GM12878 (cell line): ENCODE data around the gene RNF121. TPM values are rescaled to one million over a fixed set of nuclear protein-coding genes. Genes with fewer than 3 reads are reported as not detected.
A peak's percentile ranks its signal among the peaks of the same experiment; 100 is the strongest.

Source experiments
- ATAC-seq: fragments of 200-7000 bp; cut with Tn5 transposase; 3 replicates; pipeline ENCODE4 v1.9.1; 2020; ENCODE audit warnings: mild to moderate bottlenecking, moderate library complexity
- BruUV-seq: library from RNA; stranded (reverse); fragments of 400-500 nt; replicated peaks from 2 replicates; lab custom pipeline; 2021; lab: Mats Ljungman, UMichigan
- CTCF ChIA-PET: fragments of 300-600 bp; sonication (Branson Sonifier 250); formaldehyde crosslinking; extraction: SDS; loops from one replicate; lab custom pipeline; 2021; ENCODE audit warnings: inconsistent platforms; lab: Yijun Ruan, JAX
- POLR2A ChIA-PET: fragments of 350-600 bp; formaldehyde crosslinking; extraction: SDS; loops from one replicate; lab custom pipeline; 2021; ENCODE audit warnings: inconsistent platforms; lab: Charles Lee
- RAD21 ChIA-PET: fragments of 300-600 bp; sonication (Branson Sonifier 250); formaldehyde crosslinking; loops from one replicate; lab custom pipeline; 2023; ENCODE audit warnings: antibody characterized with exemption; ENCODE audit not compliant: unreplicated experiment; lab: Charles Lee
- SMC1A ChIA-PET: fragments of 300-600 bp; sonication (Branson Sonifier 250); formaldehyde crosslinking; loops from one replicate; lab custom pipeline; 2023; ENCODE audit not compliant: unreplicated experiment, uncharacterized antibody; lab: Charles Lee
- DNase-seq: peaks from one replicate; pipeline ENCODE4 v3.0.0-alpha.2; 2011; ENCODE audit warnings: low read depth, low spot score
- FAIRE-seq: peaks from 3 replicates; lab custom pipeline; 2011; peaks lifted over from hg19 to GRCh38; lab: Jason Lieb, UNC
- H2AFZ ChIP-seq: 2 replicates; pipeline ENCODE4 v1.6.0; 2011; ENCODE audit warnings: low read depth, low read length, control low read depth; ENCODE audit not compliant: control insufficient read depth
- H3K27ac ChIP-seq: 2 replicates; pipeline ENCODE4 v1.5.1; 2011; ENCODE audit warnings: control low read depth; ENCODE audit not compliant: control insufficient read depth, insufficient read depth
- H3K27me3 ChIP-seq, 2 experiments: replicated peaks in 1 of 2; 2 replicates each; pipeline versions ENCODE4 v1.6.0 to v1.6.1; 2011; ENCODE audit warnings: low read length in 1 of 2; ENCODE audit not compliant: control insufficient read depth in 2 of 2, insufficient read depth in 2 of 2
- H3K36me3 ChIP-seq, 2 experiments: 2 replicates each; pipeline ENCODE4 v1.5.1; 2011; ENCODE audit warnings: low read length in 1 of 2; ENCODE audit not compliant: control insufficient read depth in 2 of 2, insufficient read depth in 2 of 2
- H3K4me1 ChIP-seq: 2 replicates; pipeline ENCODE4 v1.6.1; 2011; ENCODE audit warnings: mild to moderate bottlenecking, low read length, moderate library complexity, mixed read lengths; ENCODE audit not compliant: control insufficient read depth, insufficient read depth
- H3K4me2 ChIP-seq: 2 replicates; pipeline ENCODE4 v1.6.0; 2011; ENCODE audit warnings: control low read depth; ENCODE audit not compliant: control insufficient read depth, insufficient read depth
- H3K4me3 ChIP-seq: fragments of 200-600 bp; sonication (generic); 2 replicates; pipeline ENCODE4 v1.5.1; 2016
- H3K79me2 ChIP-seq: 2 replicates; pipeline ENCODE4 v1.6.0; 2011; ENCODE audit warnings: low read length; ENCODE audit not compliant: control insufficient read depth, insufficient read depth
- H3K9ac ChIP-seq: 2 replicates; pipeline ENCODE4 v1.8.0; 2011; ENCODE audit warnings: low read length, control low read depth, mixed read lengths; ENCODE audit not compliant: control insufficient read depth, insufficient read depth
- H3K9me3 ChIP-seq: replicated peaks from 3 replicates; pipeline ENCODE4 v1.5.1; 2011; ENCODE audit warnings: mild to moderate bottlenecking, low read length; ENCODE audit not compliant: control insufficient read depth, insufficient read depth
- H4K20me1 ChIP-seq: 2 replicates; pipeline ENCODE4 v1.6.0; 2011; ENCODE audit not compliant: control insufficient read depth, insufficient read depth
- ATF7 ChIP-seq: fragments of 450-650 bp; IDR thresholded peaks from 2 replicates; pipeline ENCODE4 v1.6.1; 2016; ENCODE audit warnings: low read depth, mild to moderate bottlenecking
- BHLHE40 ChIP-seq, 2 experiments: fragments of 450-650 bp in 1 of 2; IDR thresholded peaks; 2 replicates each; pipeline ENCODE4 v1.6.1; 2011 to 2017; ENCODE audit warnings: low read depth in 2 of 2, borderline replicate concordance in 1 of 2, improper control_type of control experiment in 1 of 2, low read length in 1 of 2, mild to moderate bottlenecking in 1 of 2
- BRCA1 ChIP-seq: IDR thresholded peaks from 2 replicates; pipeline ENCODE4 v1.6.1; 2011; ENCODE audit warnings: low read depth, low read length, improper control_type of control experiment
- CHD2 ChIP-seq: IDR thresholded peaks from 2 replicates; pipeline ENCODE4 v1.6.1; 2011; ENCODE audit warnings: low read depth, low read length, improper control_type of control experiment, borderline replicate concordance
- HDAC6 ChIP-seq: fragments of 200-600 bp; sonication (generic); IDR thresholded peaks from one replicate; pipeline ENCODE4 v1.8.0; 2017; ENCODE audit warnings: antibody characterized with exemption; ENCODE audit not compliant: unreplicated experiment
- IKZF1 ChIP-seq: fragments of 450-650 bp; conservative IDR thresholded peaks from 2 replicates; pipeline ENCODE4 v1.6.1; 2017; ENCODE audit warnings: antibody characterized with exemption, mild to moderate bottlenecking
- LARP7 ChIP-seq: fragments of 450-650 bp; IDR thresholded peaks from 2 replicates; pipeline ENCODE4 v1.6.1; 2017; ENCODE audit warnings: mild to moderate bottlenecking
- NFXL1 ChIP-seq: fragments of 450-650 bp; IDR thresholded peaks from 2 replicates; pipeline ENCODE4 v1.6.1; 2017; ENCODE audit warnings: antibody characterized with exemption, mild to moderate bottlenecking, borderline replicate concordance
- NFYB ChIP-seq: IDR thresholded peaks from 2 replicates; pipeline ENCODE4 v1.6.1; 2011; ENCODE audit warnings: low read depth, mild to moderate bottlenecking, low read length, improper control_type of control experiment, moderate library complexity; ENCODE audit not compliant: insufficient read depth
- PML ChIP-seq: IDR thresholded peaks from 2 replicates; pipeline ENCODE4 v1.6.1; 2012; ENCODE audit warnings: low read length, inconsistent platforms
- POLR2AphosphoS5 ChIP-seq: IDR thresholded peaks from 2 replicates; pipeline ENCODE4 v1.6.1; 2011; ENCODE audit warnings: mild to moderate bottlenecking, low read length, inconsistent platforms
- RCOR1 ChIP-seq: conservative IDR thresholded peaks from 2 replicates; pipeline ENCODE4 v1.6.1; 2012; ENCODE audit warnings: low read depth, low read length, improper control_type of control experiment
- RUNX3 ChIP-seq: IDR thresholded peaks from 2 replicates; pipeline ENCODE4 v1.6.1; 2012; ENCODE audit warnings: low read length, inconsistent platforms
- SIN3A ChIP-seq: IDR thresholded peaks from 2 replicates; pipeline ENCODE4 v1.6.1; 2012; ENCODE audit warnings: low read depth, low read length, improper control_type of control experiment
- SMAD5 ChIP-seq: IDR thresholded peaks from 2 replicates; pipeline ENCODE4 v1.6.1; 2016; ENCODE audit warnings: antibody characterized with exemption, low read depth
- TCF12 ChIP-seq: IDR thresholded peaks from 2 replicates; pipeline ENCODE4 v1.6.1; 2011; ENCODE audit warnings: low read depth, mild to moderate bottlenecking, low read length
- TCF7 ChIP-seq: IDR thresholded peaks from 2 replicates; pipeline ENCODE4 v1.6.1; 2014; ENCODE audit warnings: antibody characterized with exemption, borderline replicate concordance
- WRNIP1 ChIP-seq: IDR thresholded peaks from 2 replicates; pipeline ENCODE4 v1.6.1; 2011; ENCODE audit warnings: low read depth, low read length, improper control_type of control experiment, borderline replicate concordance
- ZBED1 ChIP-seq: IDR thresholded peaks from 2 replicates; pipeline ENCODE4 v1.6.1; 2016; ENCODE audit warnings: borderline replicate concordance
- ZNF384 ChIP-seq: IDR thresholded peaks from 2 replicates; pipeline ENCODE4 v1.6.1; 2012; ENCODE audit warnings: low read depth, mild to moderate bottlenecking, low read length, improper control_type of control experiment, borderline replicate concordance
- ZNF622 ChIP-seq: fragments of 450-650 bp; IDR thresholded peaks from 2 replicates; pipeline ENCODE4 v1.6.1; 2017; ENCODE audit warnings: mild to moderate bottlenecking, inconsistent platforms
- WGBS: methylation state at CpG from one replicate; pipeline ENCODE4 v1.1.6; 2016; ENCODE audit warnings: low lambda C conversion rate; ENCODE audit not compliant: insufficient replicate concordance, insufficient coverage; ENCODE audit errors: missing lambda C conversion rate; 5-methylcytosine and 5-hydroxymethylcytosine counted together
- in situ Hi-C: fragments of 300-500 bp; cut with MboI; formaldehyde crosslinking; loops from 9 replicates; pipeline ENCODE4 v1.14.3; 2018; ENCODE audit warnings: mixed read lengths
- intact Hi-C: fragments of 100-400 bp; cut with micrococcal nuclease; formaldehyde crosslinking; loops from one replicate; pipeline ENCODE4 v1.14.2; 2022; ENCODE audit not compliant: unreplicated experiment
- polyA plus RNA-seq, 11 experiments: library from polyadenylated mRNA; depleted of rRNA in 4 of 11; unstranded in 6 of 11; stranded (reverse) in 5 of 11; fragments of >200 nt; fragmentation: Nextera tagmentation in 4 of 11; fragmentation: Illumina TruSeq in 1 of 11; extraction: Ambion mirVana in 4 of 11; extraction: Trizol in 1 of 11; gene quantifications; 1 replicate in 1 of 11; 2 replicates in 10 of 11; pipeline versions ENCODE4 v1.2.1 to v1.2.3, GENCODE V29; 2011 to 2016; ENCODE audit warnings: inconsistent platforms in 2 of 11, missing spikeins in 2 of 11, low read depth in 1 of 11
- total RNA-seq, 4 experiments: library from RNA; depleted of rRNA in 3 of 4; stranded (reverse); fragments of >200 nt in 3 of 4; fragmentation: Illumina TruSeq in 1 of 4; extraction: Trizol in 1 of 4; gene quantifications; 2 replicates each; pipeline versions ENCODE4 v1.2.1 to v1.2.3, GENCODE V29; 2013 to 2021
- TF ChIP-seq, protein P1 (sequence below): fragments of 450-650 bp; IDR thresholded peaks from 2 replicates; pipeline ENCODE4 v1.6.1; 2014; ENCODE audit warnings: mild to moderate bottlenecking
- TF ChIP-seq, protein P2 (sequence below): fragments of 450-650 bp; IDR thresholded peaks from 2 replicates; pipeline ENCODE4 v1.6.1; 2016; ENCODE audit warnings: mild to moderate bottlenecking

RNF121 gene
- total and polyA plus RNA-seq, 10 of the 15 experiments (the other 5 are each of a cell fraction or from before 2014, with no cell fraction given), result 8.6 to 73.7 (median 32.7) TPM

DNA sequence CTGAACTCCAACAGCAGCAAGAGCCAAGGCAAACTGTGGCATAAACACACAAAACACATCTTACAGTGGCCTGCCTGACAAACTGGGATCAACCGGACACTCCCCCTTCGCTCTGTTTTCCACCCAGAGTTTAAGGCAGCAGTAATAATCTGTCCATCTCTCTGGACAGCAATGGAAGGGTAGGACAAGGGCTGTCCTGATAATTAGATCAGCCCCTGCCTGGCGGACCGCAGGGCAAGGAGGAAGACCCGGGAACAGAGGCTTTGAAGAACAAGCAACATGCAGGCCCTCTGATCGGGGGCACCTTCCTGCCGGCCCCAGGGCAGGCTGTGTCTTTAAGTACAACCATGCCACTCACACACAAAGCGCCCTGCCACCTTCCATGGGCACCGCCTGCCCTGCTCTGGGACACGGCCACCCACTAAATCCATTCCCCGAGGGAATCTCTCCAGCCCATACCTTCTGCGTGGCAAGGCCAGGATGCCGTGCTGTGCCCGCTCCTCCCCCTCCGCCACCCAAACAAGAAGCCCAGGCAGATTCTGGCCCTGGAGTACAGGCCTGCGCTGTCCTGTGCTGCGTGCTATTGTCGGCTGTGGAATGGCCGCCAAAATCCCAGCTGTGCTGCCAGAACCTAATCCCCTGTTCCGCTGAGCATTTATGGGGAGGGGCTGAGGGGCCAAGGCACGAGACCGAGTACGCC, 112.7 kb downstream of the RNF121 start:
- ChIA-PET RAD21 (interaction anchor here (3.3 to 4.7 kb wide), 2 partner anchors 29 to 44 kb away, joined by 16 to 46 read pairs; no protein-coding TSS in a partner anchor), CTCF (interaction anchor here (1.3 to 4.4 kb wide), 8 partner anchors 9 to 390 kb away, joined by 4 to 33 read pairs (median 7); no protein-coding TSS in a partner anchor), SMC1A (interaction anchor here (1.0 to 4.3 kb wide), 7 partner anchors 9 to 49 kb away, joined by 3 to 48 read pairs (median 10); no protein-coding TSS in a partner anchor), POLR2A (interaction anchor here (1.2 to 3.9 kb wide), 4 partner anchors 9 to 71 kb away, joined by 3 to 15 read pairs (median 8); partner anchors contain the start of gene ANAPC15)
- WGBS, result 15% methylated on average over 23 of the region's 23 CpGs
- no peaks in the 10 kb centered on the region for H3K27me3 ChIP-seq
- H3K9me3 ChIP-seq, result no peaks in the 10 kb centered on the region
- FAIRE-seq (peak; percentile 61), ATAC-seq (peak; percentile 69), DNase-seq (no peak)
- peaks cover 64% of the 10 kb centered on the region for H3K79me2 ChIP-seq
- intact Hi-C loops, result loop anchor here (2.0 kb wide), 1 partner anchor 39 kb away; the partner anchor contains the start of genes LRRC51 and NUMA1
- no TSS peak for BruUV-seq
- peak overlapping the region; percentile 65 for H3K4me3 ChIP-seq
- H3K4me1 ChIP-seq, result peaks cover 35% of the 10 kb centered on the region
- peak overlapping the region; percentile 88 for H3K4me2 ChIP-seq
- peak overlapping the region; percentile 71 for H3K27ac ChIP-seq
- H2AFZ ChIP-seq, result peak overlapping the region; percentile 93
- H4K20me1 ChIP-seq, result no peaks in the 10 kb centered on the region
- in situ Hi-C loops, result no loop called here
- peak overlapping the region; percentile 82 for H3K9ac ChIP-seq
- peaks cover 4 to 8% of the 10 kb centered on the region in 2 experiments for H3K36me3 ChIP-seq
- no peak for TF ChIP-seq ZNF622
- no peak for TF ChIP-seq HDAC6
- TF ChIP-seq SMAD5, result no peak
- no peak for TF ChIP-seq WRNIP1
- TF ChIP-seq PML, result no peak
- no peak for TF ChIP-seq RCOR1
- TF ChIP-seq CHD2, result 0 out of 2 replicates have a peak, but pooled peaks have one; percentile 34
- TF ChIP-seq BRCA1, result no peak
- TF ChIP-seq, protein P1, sequence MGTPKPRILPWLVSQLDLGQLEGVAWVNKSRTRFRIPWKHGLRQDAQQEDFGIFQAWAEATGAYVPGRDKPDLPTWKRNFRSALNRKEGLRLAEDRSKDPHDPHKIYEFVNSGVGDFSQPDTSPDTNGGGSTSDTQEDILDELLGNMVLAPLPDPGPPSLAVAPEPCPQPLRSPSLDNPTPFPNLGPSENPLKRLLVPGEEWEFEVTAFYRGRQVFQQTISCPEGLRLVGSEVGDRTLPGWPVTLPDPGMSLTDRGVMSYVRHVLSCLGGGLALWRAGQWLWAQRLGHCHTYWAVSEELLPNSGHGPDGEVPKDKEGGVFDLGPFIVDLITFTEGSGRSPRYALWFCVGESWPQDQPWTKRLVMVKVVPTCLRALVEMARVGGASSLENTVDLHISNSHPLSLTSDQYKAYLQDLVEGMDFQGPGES, result no peak
- peak; percentile 70 for TF ChIP-seq POLR2AphosphoS5
- no peak for TF ChIP-seq ZNF384
- TF ChIP-seq ATF7, result no peak
- TF ChIP-seq NFYB, result no peak
- no peak for TF ChIP-seq NFXL1
- peak; percentile 47 to 81; a peak in 2 of 4 replicates for TF ChIP-seq BHLHE40 (IDR thresholded peaks at IDR 0.05; ENCODE audit: borderline replicate concordance in 1 of 2, low read depth in 2 of 2, low read length in 1 of 2)
- no peak for TF ChIP-seq ZBED1
- TF ChIP-seq IKZF1, result peak; percentile 45; the same call in 1 of the 2 replicates
- no peak; the same call in 1 of the 2 replicates for TF ChIP-seq SIN3A
- 0 out of 2 replicates have a peak, but pooled peaks have one; percentile 22 for TF ChIP-seq TCF12
- no peak for TF ChIP-seq LARP7
- TF ChIP-seq, protein P2, sequence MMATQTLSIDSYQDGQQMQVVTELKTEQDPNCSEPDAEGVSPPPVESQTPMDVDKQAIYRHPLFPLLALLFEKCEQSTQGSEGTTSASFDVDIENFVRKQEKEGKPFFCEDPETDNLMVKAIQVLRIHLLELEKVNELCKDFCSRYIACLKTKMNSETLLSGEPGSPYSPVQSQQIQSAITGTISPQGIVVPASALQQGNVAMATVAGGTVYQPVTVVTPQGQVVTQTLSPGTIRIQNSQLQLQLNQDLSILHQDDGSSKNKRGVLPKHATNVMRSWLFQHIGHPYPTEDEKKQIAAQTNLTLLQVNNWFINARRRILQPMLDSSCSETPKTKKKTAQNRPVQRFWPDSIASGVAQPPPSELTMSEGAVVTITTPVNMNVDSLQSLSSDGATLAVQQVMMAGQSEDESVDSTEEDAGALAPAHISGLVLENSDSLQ, result peak; percentile 60
- no peak for TF ChIP-seq TCF7
- TF ChIP-seq RUNX3, result 0 out of 2 replicates have a peak, but pooled peaks have one; percentile 2
